GM18868 (cell line): ENCODE results near the gene NID2.

ENCODE experiments used
- ATAC-seq: cut with Tn5 transposase; IDR thresholded peaks from one replicate; pipeline ENCODE4 v1.9.1; 2021; ENCODE audit warnings: mild to moderate bottlenecking, moderate library complexity; ENCODE audit not compliant: unreplicated experiment

NID2 gene

GRCh38 chr14:52007637-52008036, 61.2 kb downstream of the NID2 start:
- no peak for ATAC-seq

- no peak for ATAC-seq
Observed at GRCh38 chr14:52007211-52007610, 61.6 kb downstream of the NID2 start.

GRCh38 chr14:52006361-52006760, 62.5 kb downstream of the NID2 start:
- no peak for ATAC-seq

GRCh38 chr14:52005625-52006024, 63.2 kb downstream of the NID2 start:
- no peak for ATAC-seq

- ATAC-seq: no peak
Observed at GRCh38 chr14:52003324-52003723, 65.5 kb downstream of the NID2 start.

GRCh38 chr14:52002542-52002941, 66.3 kb downstream of the NID2 start:
- ATAC-seq: no peak

GRCh38 chr14:52000696-52001095, 68.2 kb downstream of the NID2 start:
- ATAC-seq: no peak

GRCh38 chr14:52000019-52000582, 68.8 kb downstream of the NID2 start:
- ATAC-seq: no peak

GRCh38 chr14:51999084-51999483, 69.8 kb downstream of the NID2 start:
- ATAC-seq: no peak

- ATAC-seq: no peak
Observed at GRCh38 chr14:51998348-51998747, 70.5 kb downstream of the NID2 start.

GRCh38 chr14:51996148-51996746, 72.6 kb downstream of the NID2 start:
- no peak for ATAC-seq

GRCh38 chr14:51993285-51993920, 75.5 kb downstream of the NID2 start:
- peak; percentile 23 for ATAC-seq

- ATAC-seq: no peak
Observed at GRCh38 chr14:51990488-51990887, 78.4 kb downstream of the NID2 start.

GRCh38 chr14:51989293-51990234, 79.3 kb downstream of the NID2 start, which contains the start of gene RTRAF:
RTRAF (plus strand) TSS chr14:51989546; CDS start chr14:51989640, 94 bp downstream.
- peak; percentile 95 for ATAC-seq

- no peak for ATAC-seq
Observed at GRCh38 chr14:51988221-51988620, 80.6 kb downstream of the NID2 start.

- ATAC-seq: peak; percentile 69
Observed at GRCh38 chr14:51981218-51981854, 87.5 kb downstream of the NID2 start.

GRCh38 chr14:51979088-51979709, 89.7 kb downstream of the NID2 start:
- ATAC-seq: peak; percentile 70

- ATAC-seq: no peak
Observed at GRCh38 chr14:51978681-51979085, 90.2 kb downstream of the NID2 start.

- no peak for ATAC-seq
Observed at GRCh38 chr14:51977075-51977474, 91.8 kb downstream of the NID2 start.

GRCh38 chr14:51972566-51972965, 96.3 kb downstream of the NID2 start:
- ATAC-seq: no peak
